HG03469 (cell line): ENCODE data around the gene CLDN4.

Source experiments
- ATAC-seq: cut with Tn5 transposase; IDR thresholded peaks from one replicate; pipeline ENCODE4 v1.9.1; 2021; ENCODE audit warnings: mild to moderate bottlenecking, moderate library complexity, moderate number of reproducible peaks; ENCODE audit not compliant: unreplicated experiment

CLDN4 gene

GRCh38 chr7:73871163-73872011, 40.6 kb downstream of the CLDN4 start:
- no peak for ATAC-seq

- no peak for ATAC-seq
These were observed 41.5 kb downstream of the CLDN4 start for GRCh38 chr7:73872056-73872908.

- ATAC-seq: no peak
These were observed 45.6 kb downstream of the CLDN4 start for GRCh38 chr7:73876361-73876760.

GRCh38 chr7:73876973-73877372, 46.2 kb downstream of the CLDN4 start:
- no peak for ATAC-seq

- no peak for ATAC-seq
These were observed 49.3 kb downstream of the CLDN4 start for GRCh38 chr7:73879977-73880681.

DNA sequence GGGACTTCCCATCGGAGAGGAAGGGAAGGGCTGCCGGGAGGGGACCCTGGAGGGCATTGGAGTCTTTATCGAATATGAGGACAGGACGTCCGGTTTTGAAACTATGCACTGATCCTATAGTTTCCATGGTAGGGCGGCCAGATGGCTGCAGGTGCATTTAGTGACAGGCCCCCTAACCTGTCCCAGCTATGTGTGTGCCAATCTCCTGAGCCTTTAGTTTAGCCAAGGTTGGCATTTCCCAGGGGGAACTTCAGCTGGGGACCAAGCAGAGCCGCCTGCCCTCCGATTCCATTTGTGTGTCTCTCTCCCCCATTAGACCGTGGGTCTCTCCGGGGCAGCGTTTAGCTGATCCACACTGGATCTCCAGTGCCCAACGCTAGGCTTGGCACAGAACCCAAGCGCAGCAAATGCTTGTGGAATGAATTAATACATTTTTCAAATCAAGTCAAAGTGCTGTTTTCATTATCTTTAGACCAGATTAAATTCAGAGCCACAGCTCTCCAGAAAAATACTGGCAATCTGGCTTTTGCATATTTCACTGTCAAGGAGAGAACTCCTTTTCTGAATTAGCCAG, 50.0 kb downstream of the CLDN4 start:
- no peak for ATAC-seq

DNA sequence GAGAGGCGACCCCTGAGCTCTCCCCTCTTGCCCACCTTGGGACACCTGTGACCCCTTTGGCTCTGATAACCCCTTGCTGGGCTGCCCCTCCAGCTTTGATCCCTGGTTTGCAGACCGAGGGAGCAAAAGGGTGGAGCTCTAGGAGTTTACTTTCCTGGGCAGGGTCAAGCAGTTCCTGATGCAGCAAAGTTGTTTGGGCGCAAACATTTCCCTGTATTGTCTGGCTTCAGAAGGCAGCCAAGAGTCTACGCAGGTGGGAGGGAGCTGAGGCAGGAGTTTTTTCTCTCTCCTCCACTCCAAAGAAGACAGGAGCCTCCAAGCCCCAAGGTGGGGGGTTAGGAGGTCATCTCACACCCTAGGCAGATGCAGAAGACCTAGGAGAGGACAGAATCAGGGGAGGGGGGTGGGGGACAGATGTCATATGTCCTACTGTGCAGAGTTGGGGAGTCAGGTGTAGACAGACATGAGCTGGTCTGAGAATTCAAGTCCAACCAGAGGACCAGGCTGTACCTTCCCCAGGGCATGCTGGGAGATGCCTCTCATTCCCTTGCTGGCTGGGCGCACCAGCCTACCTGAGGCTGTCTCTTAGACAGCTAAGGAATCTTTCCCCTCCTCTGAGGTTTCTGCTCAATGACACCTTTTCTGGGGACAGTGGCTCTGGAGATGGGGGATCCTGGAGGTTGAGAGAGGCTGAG, 50.7 kb downstream of the CLDN4 start:
- no peak for ATAC-seq

- ATAC-seq: no peak
These were observed 51.2 kb downstream of the CLDN4 start for GRCh38 chr7:73882047-73882402.
